HuH-7 (cell line): Measurements from ENCODE around the gene TAF3.

Source experiments
- DNase-seq: peaks from one replicate; pipeline ENCODE4 v3.0.0; 2011; ENCODE audit warnings: low spot score

The TAF3 gene

DNA sequence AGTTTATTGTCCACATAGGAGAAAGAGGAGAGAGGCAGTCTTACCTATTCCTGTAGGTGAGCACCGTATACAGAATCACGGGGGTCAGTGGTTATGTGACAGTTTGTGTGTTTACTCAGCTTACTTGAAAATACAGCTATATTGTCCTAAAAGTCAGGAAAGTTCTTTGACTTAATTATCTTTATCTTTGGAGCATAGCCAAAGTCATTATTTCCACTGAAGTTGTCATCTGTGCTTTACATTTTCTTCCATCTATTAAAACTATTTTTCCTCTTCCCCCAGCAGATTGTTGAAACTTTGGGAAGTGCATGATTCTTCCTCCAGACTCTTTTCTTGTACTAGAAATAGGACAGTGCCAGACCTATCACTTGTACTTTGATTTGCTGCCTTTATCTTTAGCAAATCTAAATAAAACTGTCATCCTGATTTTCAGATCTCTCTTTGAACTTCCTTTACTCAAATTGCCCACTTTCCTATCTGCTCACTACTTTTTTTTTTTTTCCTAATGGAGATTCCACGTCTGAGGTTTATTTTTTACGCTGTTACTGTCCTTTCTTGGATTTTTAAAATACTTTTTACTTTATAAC, 58.3 kb downstream of the TAF3 start:
- no peak for DNase-seq

GRCh38 chr10:7881119-7881518, 62.8 kb downstream of the TAF3 start:
- no peak for DNase-seq

- no peak for DNase-seq
Observed at GRCh38 chr10:7886056-7886455, 67.8 kb downstream of the TAF3 start.

DNA sequence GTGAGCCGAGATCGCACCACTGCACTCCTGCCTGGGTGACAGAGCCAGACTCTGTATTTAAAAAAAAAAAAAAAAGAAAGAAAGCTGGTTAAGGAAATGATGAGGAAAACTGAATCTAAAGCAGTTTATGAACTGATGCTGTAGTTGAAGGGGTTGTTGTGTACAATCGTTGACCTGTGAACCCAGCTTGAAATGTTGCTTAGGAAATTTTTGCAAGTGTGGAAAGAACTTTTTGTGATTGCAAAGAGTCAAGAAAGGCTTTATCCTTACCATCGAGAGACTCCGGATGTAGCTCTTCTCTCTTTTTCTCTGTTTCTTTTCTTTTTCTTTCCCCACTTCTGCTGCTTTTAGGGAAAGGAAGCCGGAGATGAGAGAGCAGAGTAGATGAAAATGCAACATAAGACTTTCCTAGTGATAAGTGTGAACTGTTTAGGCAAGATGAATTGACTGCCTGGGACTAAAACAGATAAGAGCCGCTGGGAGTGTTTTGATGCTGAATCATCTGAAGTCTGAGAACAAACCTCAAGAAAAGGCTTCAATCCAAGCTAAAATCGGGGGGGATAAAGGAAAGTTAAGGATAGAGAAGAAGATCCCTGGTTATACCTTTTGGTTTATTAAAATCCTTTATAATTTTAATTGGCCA, 69.0 kb downstream of the TAF3 start:
- DNase-seq, result no peak

DNA sequence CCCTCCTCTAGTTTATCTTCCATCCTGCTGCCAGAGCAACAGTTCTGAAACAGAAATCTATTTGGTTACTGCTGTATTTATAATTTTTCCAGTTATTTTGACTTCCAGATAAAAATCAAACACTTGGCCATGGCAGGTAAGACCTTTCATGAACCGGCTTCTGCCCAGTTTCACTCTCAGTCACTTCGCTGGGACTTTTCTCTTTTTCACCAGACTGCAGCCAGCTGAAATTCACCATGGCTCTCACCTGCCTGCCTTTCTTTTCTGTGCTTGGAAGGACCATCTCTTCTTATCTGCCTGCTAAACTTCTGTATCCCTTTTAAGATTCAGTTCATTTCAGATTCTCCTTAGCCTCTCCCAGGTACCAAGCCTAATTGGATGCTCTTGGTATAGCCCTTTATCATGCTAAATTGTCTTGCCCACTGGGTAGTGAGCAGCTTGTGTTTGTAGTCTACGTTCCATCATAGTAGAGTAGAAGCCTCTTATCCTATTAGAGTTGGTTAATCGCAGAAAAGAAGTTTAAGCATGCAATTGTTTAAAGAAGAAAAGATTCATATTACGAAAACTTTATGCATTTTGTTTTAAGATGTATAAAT, 71.7 kb downstream of the TAF3 start:
- no peak for DNase-seq

DNA sequence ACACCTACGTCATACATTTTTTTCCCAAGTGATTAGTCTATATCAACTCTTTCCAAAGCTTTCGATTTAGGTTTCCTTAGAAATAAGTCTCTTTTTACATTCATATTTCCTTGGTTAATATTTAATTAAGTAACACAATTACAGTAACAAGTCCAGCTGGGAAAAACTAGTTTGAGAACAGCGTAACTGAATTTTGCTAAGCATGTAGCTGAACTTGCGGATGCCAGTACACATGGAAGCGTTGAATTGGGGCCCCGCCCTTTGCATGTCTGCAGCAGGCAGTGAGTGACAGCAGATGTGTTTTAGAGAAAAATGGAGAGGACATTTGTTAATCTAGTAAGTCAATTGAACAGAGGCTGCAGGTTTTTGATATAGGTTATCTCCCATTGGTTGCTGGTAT, 72.5 kb downstream of the TAF3 start:
- DNase-seq, result no peak

DNA sequence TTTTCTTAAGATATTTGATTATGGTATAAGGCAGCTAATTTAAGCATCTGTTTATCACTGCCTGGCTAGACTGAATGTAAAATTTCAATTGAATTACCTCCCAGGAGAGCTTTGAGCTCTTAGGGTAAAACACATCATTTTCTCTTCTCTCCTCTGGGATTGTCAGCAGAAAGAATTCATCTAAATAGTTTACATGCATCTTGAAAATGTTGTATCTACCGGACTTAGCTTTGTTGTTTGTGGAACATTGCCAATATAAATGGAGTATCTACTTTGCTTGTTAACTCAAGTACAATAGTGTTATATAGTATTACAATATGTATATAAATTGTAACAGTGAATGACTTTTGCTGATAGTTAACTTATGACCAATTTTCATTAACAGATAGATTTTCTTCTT, 73.3 kb downstream of the TAF3 start:
- DNase-seq, result no peak

- no peak for DNase-seq
Observed at GRCh38 chr10:7892146-7892545, 73.8 kb downstream of the TAF3 start.

DNA sequence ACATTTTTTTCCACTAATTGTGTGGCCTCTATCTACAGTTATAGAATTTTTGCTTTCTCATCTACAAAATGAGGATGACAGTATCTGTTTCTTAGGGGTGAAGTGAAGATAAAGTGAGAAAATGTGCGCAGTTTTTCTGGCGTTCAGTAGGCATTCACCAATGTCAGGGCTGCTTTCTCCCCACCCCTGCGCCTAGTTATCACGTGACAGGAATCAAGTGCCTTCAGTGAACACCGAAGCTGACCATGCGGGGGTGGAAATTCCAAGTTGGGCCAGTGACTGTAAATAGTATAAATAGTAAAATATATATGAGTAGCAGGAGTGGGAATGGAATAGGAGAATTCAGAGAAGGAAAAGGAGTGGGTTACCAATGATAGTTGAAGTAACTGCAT, 77.4 kb downstream of the TAF3 start:
- DNase-seq, result no peak

GRCh38 chr10:7896297-7896696, 78.0 kb downstream of the TAF3 start:
- no peak for DNase-seq

DNA sequence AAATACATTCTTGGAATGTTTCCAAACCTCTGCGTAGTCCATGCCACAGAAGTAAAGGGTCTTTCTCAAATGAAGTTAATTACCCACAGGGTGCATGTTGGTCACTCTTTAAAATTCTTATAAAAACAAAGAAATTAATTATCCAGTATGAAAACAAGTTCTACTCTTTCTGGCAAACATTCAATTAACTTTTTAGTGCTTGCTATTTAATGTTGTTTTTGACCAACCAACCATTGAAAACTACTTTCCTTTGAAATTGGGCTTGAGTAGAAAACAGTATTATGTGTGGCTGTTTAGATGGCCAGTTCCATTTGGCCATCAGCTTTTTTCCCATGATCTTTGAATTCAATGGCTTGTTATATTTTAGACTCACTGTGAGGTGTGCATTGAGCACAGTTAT, 83.0 kb downstream of the TAF3 start:
- DNase-seq, result no peak

- no peak for DNase-seq
Observed at GRCh38 chr10:7902413-7902812, 84.1 kb downstream of the TAF3 start.

- no peak for DNase-seq
Observed at GRCh38 chr10:7903851-7904250, 85.5 kb downstream of the TAF3 start.

- no peak for DNase-seq
Observed at GRCh38 chr10:7906128-7906527, 87.8 kb downstream of the TAF3 start.

DNA sequence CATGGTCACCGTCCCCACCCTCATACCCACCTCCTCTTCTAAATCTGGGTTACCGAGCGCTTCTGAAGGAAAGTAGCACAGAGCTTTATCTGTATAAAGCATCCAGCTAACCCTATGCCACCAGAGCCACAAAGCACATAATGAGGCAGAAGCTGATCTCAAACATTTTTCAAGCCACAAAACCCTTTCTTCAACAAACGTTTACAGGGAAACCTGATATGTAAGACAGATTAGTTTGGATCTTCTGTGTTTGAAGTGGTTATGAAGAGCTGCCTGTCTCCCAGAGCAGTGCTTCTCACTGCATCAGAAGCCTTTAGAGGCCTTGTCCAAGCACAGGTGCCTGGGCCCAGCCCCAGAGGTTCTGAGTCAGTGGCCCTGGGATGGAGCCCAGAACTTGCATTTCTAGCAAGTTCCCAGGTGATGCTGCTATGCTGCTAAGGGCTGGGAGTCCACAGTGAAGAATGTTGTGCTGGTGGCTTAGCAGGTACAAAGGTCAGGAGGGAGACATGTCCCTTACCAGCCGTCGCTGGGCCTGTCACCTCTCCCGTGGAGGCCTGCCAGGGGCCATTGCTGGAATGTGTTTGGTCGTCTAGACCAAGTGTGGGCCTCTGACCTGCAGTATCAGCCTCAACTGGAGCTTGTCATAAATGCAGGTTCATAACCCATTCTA, 90.4 kb downstream of the TAF3 start:
- peak; percentile 75 for DNase-seq

DNA sequence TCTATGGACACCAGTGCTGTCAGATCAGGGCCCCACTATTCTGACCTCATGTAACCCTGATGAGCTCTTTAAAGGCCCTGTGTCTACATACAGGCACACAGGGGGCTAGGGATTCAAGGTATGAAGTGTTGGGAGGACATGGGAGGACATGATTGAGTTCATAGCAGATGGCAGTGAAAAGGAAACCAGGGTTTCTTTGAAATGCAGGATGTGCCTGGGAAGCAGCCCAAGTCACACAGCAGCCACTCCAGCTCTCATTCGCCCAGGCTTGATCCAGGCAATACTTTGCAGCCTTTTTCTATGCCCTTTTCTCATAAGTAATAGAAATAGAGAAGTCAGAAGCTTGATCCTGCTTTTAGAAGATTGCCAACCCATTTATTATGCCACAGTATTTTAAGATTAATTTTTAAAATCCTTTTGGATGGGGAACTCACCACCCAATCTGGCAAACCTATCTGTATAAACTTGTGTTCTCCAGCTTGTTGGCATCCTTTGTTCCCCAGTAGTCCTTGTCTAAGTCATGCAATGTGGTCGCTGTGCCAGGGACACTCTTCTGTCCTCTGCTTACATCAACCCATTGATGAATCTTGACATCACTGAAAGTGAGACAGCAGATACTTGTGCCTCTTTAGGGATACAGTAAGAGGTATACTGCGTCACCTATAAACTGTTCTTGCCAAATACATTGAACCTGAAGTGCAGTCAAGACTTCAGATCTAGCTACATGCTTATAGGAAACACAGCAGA, 95.0 kb downstream of the TAF3 start:
- DNase-seq, result no peak

DNA sequence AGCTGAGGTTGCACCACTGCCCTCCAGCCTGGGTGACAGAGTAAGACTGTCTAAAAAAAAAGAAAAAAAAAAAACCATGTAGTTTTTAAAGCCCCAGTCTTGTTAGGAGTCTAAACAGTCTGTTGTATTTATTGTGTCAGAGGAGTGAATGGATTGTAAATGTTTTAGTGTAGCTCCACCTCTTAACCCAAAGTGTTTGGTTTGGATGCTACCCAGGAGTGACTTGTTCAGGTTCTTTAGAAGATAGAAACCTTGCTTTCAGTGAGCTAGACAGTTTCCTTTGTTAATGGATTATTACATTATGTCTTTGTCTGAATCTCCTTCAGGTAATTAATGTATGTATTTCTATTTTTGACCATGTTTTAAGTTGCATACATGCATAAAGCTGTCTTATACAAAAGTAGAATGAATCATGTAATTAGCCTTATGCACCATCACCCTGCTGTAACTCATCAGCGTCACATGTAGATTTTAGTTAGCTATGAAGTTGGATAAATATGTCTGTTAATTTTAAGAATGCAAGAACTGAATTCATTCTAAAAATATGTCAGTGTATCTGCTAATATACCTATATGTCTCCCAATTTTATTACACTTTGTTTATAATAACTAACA, 97.7 kb downstream of the TAF3 start:
- no peak for DNase-seq

DNA sequence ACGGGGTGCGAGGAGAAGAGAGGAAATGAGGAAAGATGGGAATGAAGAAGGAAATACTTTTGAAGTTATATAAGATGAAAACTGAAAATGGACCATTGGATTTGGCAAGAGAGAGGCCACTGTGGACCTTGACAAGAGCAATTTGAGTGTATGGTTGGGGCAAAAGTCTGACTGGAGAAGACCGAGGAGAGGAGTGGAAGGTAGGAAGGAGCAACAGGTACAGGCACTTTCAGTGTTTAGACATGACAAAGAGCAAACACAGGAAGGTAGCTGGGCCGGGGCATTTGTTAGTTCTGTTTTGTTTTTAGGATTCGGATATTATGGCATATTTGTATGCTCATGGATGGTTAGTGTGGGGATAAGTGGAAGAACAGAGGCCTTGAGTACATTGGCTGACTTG, 99.4 kb downstream of the TAF3 start:
- no peak for DNase-seq

- DNase-seq, result no peak
Observed at GRCh38 chr10:7922707-7923106, 104.4 kb downstream of the TAF3 start.

- DNase-seq, result no peak
Observed at GRCh38 chr10:7928536-7928935, 110.2 kb downstream of the TAF3 start.

GRCh38 chr10:7932301-7933036, 114.2 kb downstream of the TAF3 start:
- DNase-seq, result peak; percentile 74

DNA sequence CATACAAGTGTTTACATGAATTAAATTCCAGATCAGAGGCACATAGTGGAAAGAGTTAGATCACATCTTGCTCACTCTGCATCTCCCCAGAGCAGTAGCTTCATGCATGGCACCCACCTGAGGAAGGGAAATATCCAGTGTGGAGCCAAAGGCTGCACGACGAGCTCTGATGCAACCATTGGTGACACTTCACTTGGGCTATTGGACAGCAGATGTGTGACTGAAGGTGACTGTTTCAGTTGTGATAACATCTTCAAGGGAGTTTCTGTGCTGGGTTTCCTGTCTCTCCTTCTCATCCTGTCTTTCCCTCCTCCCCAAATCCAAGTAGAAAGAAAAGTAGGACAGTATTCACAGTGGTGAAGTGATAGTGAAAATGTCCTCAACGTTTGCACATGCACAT, 115.0 kb downstream of the TAF3 start:
- DNase-seq, result no peak
